NB4 (cell line): Measurements from ENCODE around the gene FAM83C.

Experiments
- DNase-seq: peaks from one replicate; pipeline ENCODE4 v3.0.0; 2010; ENCODE audit warnings: low read depth
- H3K4me3 ChIP-seq: one replicate; pipeline ENCODE4 v1.5.1; 2011; ENCODE audit warnings: mild to moderate bottlenecking, low read depth, low read length, moderate library complexity
- CTCF ChIP-seq: IDR thresholded peaks from one replicate; pipeline ENCODE4 v1.5.1; 2012; ENCODE audit warnings: low read depth, low read length
- MAX ChIP-seq: IDR thresholded peaks from 2 replicates; pipeline ENCODE4 v1.6.1; 2011; ENCODE audit warnings: low read depth, low read length
- MYC ChIP-seq: IDR thresholded peaks from 2 replicates; pipeline ENCODE4 v1.6.1; 2011; ENCODE audit warnings: low read depth, low read length
- POLR2A ChIP-seq: IDR thresholded peaks from 2 replicates; pipeline ENCODE4 v1.6.1; 2011; ENCODE audit warnings: mild to moderate bottlenecking; ENCODE audit not compliant: insufficient read length; ENCODE audit errors: extremely low read depth

Gene FAM83C

GRCh38 chr20:35240083-35240810 is 52.0 kb downstream of the FAM83C start:
- DNase-seq, result no peak
- no peak overlapping the region for H3K4me3 ChIP-seq
- TF ChIP-seq MAX, result no peak
- no peak for TF ChIP-seq MYC
- TF ChIP-seq POLR2A, result no peak
- TF ChIP-seq CTCF, result no peak

GRCh38 chr20:35238735-35239134 is 53.5 kb downstream of the FAM83C start:
- H3K4me3 ChIP-seq, result no peak overlapping the region
- no peak for TF ChIP-seq MAX
- no peak for TF ChIP-seq CTCF
- DNase-seq, result no peak

- no peak overlapping the region for H3K4me3 ChIP-seq
- peak; percentile 80 for TF ChIP-seq MAX
- no peak for TF ChIP-seq CTCF
- no peak for TF ChIP-seq POLR2A
- peak; percentile 73 for TF ChIP-seq MYC
- peak; percentile 89 for DNase-seq
These were observed 54.1 kb downstream of the FAM83C start for GRCh38 chr20:35238170-35238569.

GRCh38 chr20:35237486-35237885 is 54.7 kb downstream of the FAM83C start:
- no peak for DNase-seq
- no peak overlapping the region for H3K4me3 ChIP-seq
- TF ChIP-seq MAX (no peak), MYC (no peak), CTCF (no peak), POLR2A (no peak)

GRCh38 chr20:35235881-35236280 is 56.3 kb downstream of the FAM83C start:
- H3K4me3 ChIP-seq, result no peak overlapping the region
- TF ChIP-seq MAX (no peak), MYC (no peak), CTCF (no peak), POLR2A (no peak)
- DNase-seq, result no peak
